B cell (primary cell): ENCODE data around the gene CARMIL3. TPM values are rescaled to one million over a fixed set of nuclear protein-coding genes. Genes with fewer than 3 reads are reported as not detected.

Experiments used
- ATAC-seq: fragments of 200-7000 bp; cut with Tn5 transposase; one replicate; pipeline ENCODE4 v1.10.0; 2021; ENCODE audit warnings: low read depth, mild to moderate bottlenecking, moderate number of reproducible peaks, moderate library complexity
- CTCF ChIA-PET: fragments of 350-600 bp; sonication (Branson Sonifier 250); formaldehyde crosslinking; loops from one replicate; lab custom pipeline; 2021; ENCODE audit warnings: antibody characterized with exemption, inconsistent platforms; lab: Charles Lee
- POLR2A ChIA-PET: fragments of 350-600 bp; sonication (Branson Sonifier 250); formaldehyde crosslinking; loops from one replicate; lab custom pipeline; 2021; ENCODE audit warnings: antibody characterized with exemption; lab: Charles Lee
- DNase-seq: peaks from one replicate; pipeline ENCODE4 v3.0.0; 2013
- H2AFZ ChIP-seq: 2 replicates; pipeline ENCODE4 v1.6.1; 2012; ENCODE audit warnings: mild to moderate bottlenecking, low read depth, low read length; ENCODE audit not compliant: insufficient read depth, poor library complexity, severe bottlenecking
- H3K27ac ChIP-seq, 2 donors: 1 replicate in 1 of 2; 2 replicates in 1 of 2; pipeline ENCODE4 v1.5.1; 2012 to 2013; ENCODE audit warnings: low read length in 2 of 2, mild to moderate bottlenecking in 2 of 2, moderate library complexity in 1 of 2
- H3K27me3 ChIP-seq, 4 experiments: fragments of 200-600 bp in 1 of 4; sonication (generic) in 1 of 4; replicated peaks in 1 of 4; 1 replicate in 2 of 4; 2 replicates in 2 of 4; pipeline versions ENCODE4 v1.6.1 to v1.7.0; 2013 to 2016; ENCODE audit warnings: low read length in 3 of 4, mild to moderate bottlenecking in 2 of 4, mixed read lengths in 1 of 4, moderate library complexity in 1 of 4; ENCODE audit not compliant: insufficient read depth in 4 of 4, control insufficient read depth in 3 of 4; ENCODE audit errors: control extremely low read depth in 1 of 4
- H3K36me3 ChIP-seq, 2 experiments: replicated peaks in 1 of 2; 1 replicate in 1 of 2; 2 replicates in 1 of 2; pipeline versions ENCODE4 v1.6.1 to v1.7.1; 2013; ENCODE audit warnings: low read length in 1 of 2; ENCODE audit not compliant: insufficient read depth in 2 of 2, control insufficient read depth in 1 of 2; ENCODE audit errors: control extremely low read depth in 1 of 2, extremely low read depth in 1 of 2
- H3K4me1 ChIP-seq, 2 donors: fragments of 200-600 bp in 1 of 2; sonication (generic) in 1 of 2; 1 replicate in 1 of 2; 2 replicates in 1 of 2; pipeline versions ENCODE4 v1.5.1 to v1.6.1; 2013 to 2017; ENCODE audit warnings: low read length in 2 of 2; ENCODE audit not compliant: control insufficient read depth in 2 of 2, insufficient read depth in 2 of 2
- H3K4me2 ChIP-seq: replicated peaks from 2 replicates; pipeline ENCODE3; 2012; ENCODE audit warnings: mild to moderate bottlenecking, low read depth, low read length; ENCODE audit not compliant: poor library complexity, severe bottlenecking
- H3K4me3 ChIP-seq, 5 experiments: fragments of 200-600 bp in 1 of 5; sonication (generic) in 1 of 5; 1 replicate in 3 of 5; 2 replicates in 2 of 5; pipeline versions ENCODE4 v1.5.1 to v1.7.0; 2011 to 2016; ENCODE audit warnings: low read length in 4 of 5, mild to moderate bottlenecking in 4 of 5, low read depth in 2 of 5, control low read depth in 1 of 5, moderate library complexity in 1 of 5; ENCODE audit not compliant: insufficient read depth in 1 of 5; ENCODE audit errors: control extremely low read depth in 1 of 5, extremely low read depth in 1 of 5
- H3K79me2 ChIP-seq: fragments of 200-600 bp; sonication (generic); one replicate; pipeline ENCODE4 v1.6.0; 2016; ENCODE audit warnings: low read length; ENCODE audit not compliant: control insufficient read depth, insufficient read depth
- H3K9ac ChIP-seq: fragments of 200-600 bp; sonication (generic); 2 replicates; pipeline ENCODE4 v1.6.1; 2017; ENCODE audit warnings: mild to moderate bottlenecking, low read length, moderate library complexity
- H3K9me3 ChIP-seq, 3 donors: one replicate each; pipeline versions ENCODE4 v1.6.1 to v1.7.1; 2013; ENCODE audit warnings: low read length in 2 of 3; ENCODE audit not compliant: control insufficient read depth in 2 of 3, insufficient read depth in 1 of 3; ENCODE audit errors: control extremely low read depth in 1 of 3
- H4K20me1 ChIP-seq: 2 replicates; pipeline ENCODE4 v1.6.0; 2012; ENCODE audit warnings: mild to moderate bottlenecking, low read length; ENCODE audit not compliant: insufficient read depth, control insufficient read depth, poor library complexity, severe bottlenecking
- H3K27ac Mint-ChIP-seq: one replicate; pipeline ENCODE4 v1.8.0; 2021; ENCODE audit warnings: mixed read lengths
- H3K27me3 Mint-ChIP-seq: one replicate; pipeline ENCODE4 v1.8.0; 2021; ENCODE audit warnings: mixed read lengths
- H3K4me1 Mint-ChIP-seq: one replicate; pipeline ENCODE4 v1.8.0; 2021; ENCODE audit warnings: mixed read lengths
- H3K4me3 Mint-ChIP-seq: one replicate; pipeline ENCODE4 v1.8.0; 2021; ENCODE audit warnings: mixed read lengths
- H3K9me3 Mint-ChIP-seq: one replicate; pipeline ENCODE4 v1.8.0; 2022; ENCODE audit warnings: mixed read lengths; ENCODE audit not compliant: insufficient read depth
- EZH2 ChIP-seq: IDR thresholded peaks from 2 replicates; pipeline ENCODE4 v1.6.1; 2012; ENCODE audit warnings: borderline replicate concordance, low read depth, mild to moderate bottlenecking, moderate library complexity, low read length; ENCODE audit not compliant: insufficient read depth, poor library complexity, severe bottlenecking
- WGBS: methylation state at CpG from one replicate; pipeline ENCODE4 v1.1.5; 2013; ENCODE audit warnings: missing lambda C conversion rate; ENCODE audit not compliant: insufficient coverage; 5-methylcytosine and 5-hydroxymethylcytosine counted together
- intact Hi-C: fragments of 100-400 bp; cut with micrococcal nuclease; formaldehyde crosslinking; loops from one replicate; pipeline ENCODE4 v1.10.0; 2022
- polyA plus RNA-seq: library from polyadenylated mRNA; depleted of rRNA; stranded (reverse); fragments of >200 nt; gene quantifications from 2 replicates; pipeline ENCODE4 v1.2.3, GENCODE V29; 2012
- total RNA-seq, 2 donors: library from RNA; stranded (reverse); fragments of 120-200 nt in 1 of 2; gene quantifications; 1 replicate in 1 of 2; 2 replicates in 1 of 2; pipeline versions ENCODE4 v1.2.3 to v1.2.4, GENCODE V29; 2013 to 2022
- TF ChIP-seq, protein P1 (sequence below): fragments of 200-600 bp; IDR thresholded peaks from one replicate; pipeline ENCODE4 v1.8.0; 2022; ENCODE audit warnings: antibody characterized with exemption, mild to moderate bottlenecking

CARMIL3 gene
- total and polyA plus RNA-seq, 2 donors (not counting 1 experiment from before 2014, with no cell fraction given) = 1.0 to 7.2 TPM

DNA sequence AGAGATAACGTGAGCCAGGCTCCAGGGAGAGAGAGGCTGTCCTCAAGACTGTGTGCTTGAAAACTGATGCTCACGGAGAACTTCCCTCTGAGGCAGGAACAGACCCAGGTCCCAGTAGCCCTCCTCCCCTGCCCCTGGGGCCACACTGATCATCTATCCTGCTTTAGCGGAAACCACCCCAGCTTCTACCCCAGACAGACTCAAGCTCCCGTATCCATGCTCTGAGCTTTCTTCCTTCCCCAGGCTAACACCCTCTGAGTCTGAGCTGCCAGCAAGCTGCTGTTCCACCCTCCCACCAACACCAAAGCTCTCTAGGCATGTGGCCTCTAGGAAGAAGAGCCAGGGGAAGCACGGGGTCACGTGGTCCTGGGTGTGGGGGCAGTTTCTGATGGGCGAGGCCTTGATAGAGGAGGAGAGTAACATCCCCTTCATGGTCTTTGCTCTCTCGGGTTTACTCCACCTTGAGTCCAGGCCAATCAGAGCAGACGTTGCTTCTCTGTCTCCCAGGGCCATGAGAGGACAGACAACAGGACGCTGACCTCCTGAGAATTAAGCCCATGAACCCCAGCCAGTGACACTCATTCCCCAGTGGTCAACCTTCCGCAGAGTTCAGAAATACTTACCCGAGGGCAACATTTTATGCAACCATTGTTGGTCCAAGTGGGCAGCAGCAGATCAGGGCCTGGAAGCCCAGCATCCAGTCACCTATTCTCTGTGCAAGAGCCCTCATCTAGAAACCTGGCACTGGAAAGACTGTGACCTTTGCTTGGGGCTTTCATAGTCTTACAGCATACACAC, 43.7 kb downstream of the CARMIL3 start:
- ATAC-seq = peak; percentile 41
- intact Hi-C loops = loop anchor here (1.0 kb wide), 2 partner anchors 66 to 100 kb away; partner anchors contain the start of genes IRF9 and TM9SF1
- peak overlapping the region; percentile 95 for H3K4me3 Mint-ChIP-seq
- peak overlapping the region; percentile 62 to 97 (median 89) for H3K4me3 ChIP-seq
- no peaks in the 10 kb centered on the region for H3K9me3 ChIP-seq
- peak overlapping the region; percentile 92 for H2AFZ ChIP-seq
- peaks cover 7% of the 10 kb centered on the region for H4K20me1 ChIP-seq
- TF ChIP-seq, protein P1, sequence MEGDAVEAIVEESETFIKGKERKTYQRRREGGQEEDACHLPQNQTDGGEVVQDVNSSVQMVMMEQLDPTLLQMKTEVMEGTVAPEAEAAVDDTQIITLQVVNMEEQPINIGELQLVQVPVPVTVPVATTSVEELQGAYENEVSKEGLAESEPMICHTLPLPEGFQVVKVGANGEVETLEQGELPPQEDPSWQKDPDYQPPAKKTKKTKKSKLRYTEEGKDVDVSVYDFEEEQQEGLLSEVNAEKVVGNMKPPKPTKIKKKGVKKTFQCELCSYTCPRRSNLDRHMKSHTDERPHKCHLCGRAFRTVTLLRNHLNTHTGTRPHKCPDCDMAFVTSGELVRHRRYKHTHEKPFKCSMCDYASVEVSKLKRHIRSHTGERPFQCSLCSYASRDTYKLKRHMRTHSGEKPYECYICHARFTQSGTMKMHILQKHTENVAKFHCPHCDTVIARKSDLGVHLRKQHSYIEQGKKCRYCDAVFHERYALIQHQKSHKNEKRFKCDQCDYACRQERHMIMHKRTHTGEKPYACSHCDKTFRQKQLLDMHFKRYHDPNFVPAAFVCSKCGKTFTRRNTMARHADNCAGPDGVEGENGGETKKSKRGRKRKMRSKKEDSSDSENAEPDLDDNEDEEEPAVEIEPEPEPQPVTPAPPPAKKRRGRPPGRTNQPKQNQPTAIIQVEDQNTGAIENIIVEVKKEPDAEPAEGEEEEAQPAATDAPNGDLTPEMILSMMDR = no peak
- no peak for TF ChIP-seq EZH2
- peaks cover 5 to 30% of the 10 kb centered on the region in 2 donors for H3K4me1 ChIP-seq
- 21% methylated on average over 10 of the region's 12 CpGs for WGBS
- H3K27me3 ChIP-seq = no peaks in the 10 kb centered on the region
- H3K9me3 Mint-ChIP-seq = no peaks in the 10 kb centered on the region
- H3K9ac ChIP-seq = peak overlapping the region; percentile 95
- peaks cover 2 to 33% of the 10 kb centered on the region in 2 experiments for H3K36me3 ChIP-seq
- CTCF ChIA-PET = interaction anchor here (0.6 to 12.1 kb wide), 12 partner anchors 10 to 212 kb away, joined by 3 to 292 read pairs (median 4); partner anchors contain the start of genes CIDEB, DCAF11, EMC9 and IPO4
- H3K4me2 ChIP-seq = peak overlapping the region; percentile 95
- H3K27ac ChIP-seq = peak overlapping the region; percentile 80 to 95
- peak; percentile 75 for DNase-seq
- peaks cover 33% of the 10 kb centered on the region for H3K4me1 Mint-ChIP-seq
- no peaks in the 10 kb centered on the region for H3K27me3 Mint-ChIP-seq
- POLR2A ChIA-PET = interaction anchor here (0.6 to 4.1 kb wide), 8 partner anchors 10 to 147 kb away, joined by 3 to 35 read pairs (median 7); partner anchors contain the start of genes DCAF11, IRF9, NRL and TINF2
- H3K79me2 ChIP-seq = peaks cover 33% of the 10 kb centered on the region
- H3K27ac Mint-ChIP-seq = peak overlapping the region; percentile 92
